HG02763 (cell line): Measurements from ENCODE around the gene SGPP2.

Experiments
- ATAC-seq: cut with Tn5 transposase; IDR thresholded peaks from one replicate; pipeline ENCODE4 v1.9.1; 2021; ENCODE audit warnings: mild to moderate bottlenecking, moderate library complexity; ENCODE audit not compliant: unreplicated experiment

SGPP2 gene

GRCh38 chr2:222459983-222460382, 35.6 kb downstream of the SGPP2 start:
- ATAC-seq, result no peak

- no peak for ATAC-seq
These were observed 41.4 kb downstream of the SGPP2 start for GRCh38 chr2:222465746-222466145.

- ATAC-seq, result no peak
These were observed 44.0 kb downstream of the SGPP2 start for GRCh38 chr2:222468346-222468745.

GRCh38 chr2:222470802-222471468, 46.6 kb downstream of the SGPP2 start:
- no peak for ATAC-seq

- ATAC-seq, result no peak
These were observed 53.7 kb downstream of the SGPP2 start for GRCh38 chr2:222477962-222478608.

- no peak for ATAC-seq
These were observed 55.5 kb downstream of the SGPP2 start for GRCh38 chr2:222479859-222480258.

- no peak for ATAC-seq
These were observed 56.2 kb downstream of the SGPP2 start for GRCh38 chr2:222480497-222480896.

GRCh38 chr2:222481941-222482340, 57.6 kb downstream of the SGPP2 start:
- no peak for ATAC-seq

- no peak for ATAC-seq
These were observed 59.2 kb downstream of the SGPP2 start for GRCh38 chr2:222483513-222484039.

- ATAC-seq, result no peak
These were observed 61.2 kb downstream of the SGPP2 start for GRCh38 chr2:222485367-222486211.

- no peak for ATAC-seq
These were observed 65.8 kb downstream of the SGPP2 start for GRCh38 chr2:222490131-222490530.

GRCh38 chr2:222492683-222493082, 68.3 kb downstream of the SGPP2 start:
- ATAC-seq, result no peak

- no peak for ATAC-seq
These were observed 69.9 kb downstream of the SGPP2 start for GRCh38 chr2:222494104-222494739.

GRCh38 chr2:222495388-222495787, 71.0 kb downstream of the SGPP2 start:
- no peak for ATAC-seq

- ATAC-seq, result no peak
These were observed 74.9 kb downstream of the SGPP2 start for GRCh38 chr2:222499226-222499625.

GRCh38 chr2:222504191-222504590, 79.8 kb downstream of the SGPP2 start:
- no peak for ATAC-seq

GRCh38 chr2:222504719-222505118, 80.4 kb downstream of the SGPP2 start:
- ATAC-seq, result peak; percentile 95

GRCh38 chr2:222506230-222506935, 82.0 kb downstream of the SGPP2 start:
- no peak for ATAC-seq

GRCh38 chr2:222514901-222515300, 90.6 kb downstream of the SGPP2 start:
- no peak for ATAC-seq

GRCh38 chr2:222518570-222519381, 94.4 kb downstream of the SGPP2 start:
- ATAC-seq, result no peak
